ELR (cell line): ENCODE measurements around the gene CREB1.
"Not testable (repeated sequence)": the region's sequence is repeated elsewhere in the genome, so short reads cannot be mapped to it uniquely, and the experiment has no call there.

Experiments used
- DNase-seq: peaks from one replicate; pipeline ENCODE4 v3.0.0-alpha.2; 2015; ENCODE audit warnings: low read depth

CREB1 gene

DNA sequence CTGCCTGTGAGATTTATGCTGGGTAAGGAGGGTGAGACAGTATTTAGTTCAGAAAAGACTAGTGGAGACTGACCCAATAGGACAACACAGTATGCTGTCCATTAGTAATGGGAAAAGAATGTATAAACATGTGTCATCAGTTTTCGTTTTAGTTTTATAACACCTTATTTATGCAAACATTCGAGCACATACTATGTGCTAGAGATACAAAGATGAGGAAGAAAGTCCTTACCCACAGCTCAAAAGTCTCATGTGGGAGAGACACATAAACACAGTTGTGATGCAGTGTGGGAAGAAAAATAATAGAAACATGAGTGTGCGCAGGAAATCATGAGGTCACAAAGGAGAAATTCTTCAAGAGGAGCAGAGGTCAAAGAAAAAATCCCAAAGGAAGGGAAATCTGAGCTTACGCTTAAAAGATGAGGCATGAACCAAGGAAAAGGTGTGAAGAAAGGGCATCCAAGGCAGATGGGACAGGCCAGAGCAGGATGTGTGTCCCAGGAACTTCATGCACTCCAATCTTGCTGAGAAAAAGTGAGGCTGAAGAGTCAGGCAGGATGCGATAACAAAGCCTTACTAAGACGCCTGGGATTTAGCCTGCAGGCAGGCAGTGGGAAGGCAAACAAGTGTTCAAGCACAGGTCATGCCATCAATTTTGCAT, 87.4 kb downstream of the CREB1 start:
- DNase-seq, result peak; percentile 97

DNA sequence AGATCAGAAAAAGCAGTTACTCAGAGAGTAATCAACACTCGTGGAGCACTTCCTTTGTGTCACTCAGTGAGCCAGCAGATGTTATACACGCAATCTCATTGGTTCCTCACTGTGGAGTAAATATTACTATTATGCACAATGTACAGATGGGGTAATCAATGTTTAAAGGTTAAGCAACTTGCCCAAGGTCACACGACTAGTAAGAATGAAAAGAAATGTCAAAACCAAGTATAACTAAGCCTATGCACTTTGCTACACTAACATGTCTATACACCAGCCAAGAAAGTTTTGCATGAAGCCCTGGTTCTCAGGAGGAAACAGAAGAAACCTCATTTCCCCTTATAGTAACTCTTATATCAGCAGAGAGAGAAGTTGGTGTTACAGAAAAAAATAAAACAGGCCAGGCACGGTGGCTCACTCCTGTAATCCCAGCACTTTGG, 90.0 kb downstream of the CREB1 start:
- DNase-seq, result no peak

GRCh38 chr2:207621501-207622039, 91.8 kb downstream of the CREB1 start:
- DNase-seq, result no peak

DNA sequence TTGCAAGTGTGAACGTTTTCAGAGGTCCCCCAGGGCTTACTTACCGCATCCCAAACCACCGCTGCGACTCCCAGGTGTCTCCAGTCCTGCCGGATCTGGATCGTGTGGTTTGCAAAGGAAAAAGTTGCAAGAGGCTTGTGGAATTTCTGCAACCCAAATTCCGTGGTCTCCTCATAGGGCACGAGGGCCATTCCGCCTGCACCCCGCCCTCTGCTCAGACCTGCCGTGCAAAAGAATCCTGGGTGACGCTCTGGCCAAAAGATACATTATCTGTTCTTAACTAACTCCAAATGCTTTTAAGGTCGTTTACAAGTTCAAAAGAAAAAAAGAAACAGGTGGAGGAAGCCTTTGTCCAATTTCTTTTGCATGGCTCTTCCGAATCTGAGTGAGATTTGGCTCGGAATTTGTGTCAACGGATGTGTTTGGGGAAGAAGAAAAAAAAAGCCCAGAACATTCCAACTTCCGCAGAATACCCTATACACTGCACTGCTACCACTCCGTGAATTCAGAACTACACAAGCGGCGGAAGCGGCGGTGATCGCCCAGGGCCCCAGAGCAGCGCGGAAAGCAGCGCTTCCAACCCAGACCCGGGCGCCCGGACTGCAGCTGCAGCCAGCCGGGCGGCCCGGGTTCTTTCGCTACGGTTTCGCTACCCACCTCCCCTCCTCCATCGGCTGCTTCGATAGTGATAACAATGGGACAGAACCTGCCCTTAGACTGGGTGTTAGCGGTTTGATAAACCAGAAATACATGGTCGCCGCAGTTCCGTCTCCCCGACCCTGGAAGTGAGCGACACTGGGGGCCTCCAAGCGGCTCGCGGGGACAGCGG, 94.6 kb downstream of the CREB1 start:
- DNase-seq, result peak; percentile 80

DNA sequence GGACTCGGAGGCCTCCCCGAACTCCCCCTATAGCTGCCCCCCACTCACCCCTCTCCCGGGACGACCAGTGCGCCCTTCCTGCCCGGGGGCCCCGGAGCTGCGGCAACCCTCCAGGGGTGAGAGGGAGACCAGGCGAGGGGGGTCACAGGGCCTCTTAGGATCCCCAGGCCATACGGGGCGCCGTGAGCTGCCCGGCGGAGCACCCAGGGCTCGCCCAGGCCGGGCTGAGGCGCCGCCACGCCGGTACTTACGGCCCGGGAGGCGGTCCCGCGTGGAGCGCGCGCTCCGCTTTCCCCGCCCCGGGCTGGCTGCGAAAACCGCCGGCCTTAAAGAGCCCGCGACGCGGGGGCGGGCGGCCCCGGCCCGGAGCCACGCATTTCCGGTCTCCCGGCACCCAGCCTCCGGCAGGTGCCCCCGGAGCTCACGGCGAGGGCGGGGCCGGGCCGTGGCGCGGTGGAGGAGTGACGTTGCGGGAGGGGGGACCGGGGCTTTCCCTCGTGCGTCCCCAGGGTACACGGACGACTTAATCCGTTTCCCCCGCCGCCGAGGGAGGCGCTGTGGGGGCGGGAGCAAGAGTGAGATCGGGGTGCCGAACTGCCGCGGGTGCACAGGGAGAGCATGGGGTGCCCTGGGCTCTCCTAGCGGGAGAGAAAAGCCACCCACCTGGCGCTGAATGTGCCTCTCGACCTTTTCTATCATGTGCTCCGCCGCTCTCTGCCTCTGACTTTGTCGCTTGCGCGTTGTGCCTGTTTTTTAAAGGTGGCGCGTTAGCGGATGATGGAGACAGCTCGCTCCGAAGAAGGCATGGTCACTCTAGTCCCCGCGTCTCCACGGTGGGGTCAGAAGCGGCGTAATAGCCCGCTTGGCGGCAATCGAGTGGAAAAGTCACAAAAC, 95.5 kb downstream of the CREB1 start, which contains the start of gene METTL21A:
METTL21A (minus strand) TSS at position 381 of the 894 bp plus-strand sequence. CDS start 1,019 bp downstream, outside the sequence.
- DNase-seq, result peak; percentile 91

DNA sequence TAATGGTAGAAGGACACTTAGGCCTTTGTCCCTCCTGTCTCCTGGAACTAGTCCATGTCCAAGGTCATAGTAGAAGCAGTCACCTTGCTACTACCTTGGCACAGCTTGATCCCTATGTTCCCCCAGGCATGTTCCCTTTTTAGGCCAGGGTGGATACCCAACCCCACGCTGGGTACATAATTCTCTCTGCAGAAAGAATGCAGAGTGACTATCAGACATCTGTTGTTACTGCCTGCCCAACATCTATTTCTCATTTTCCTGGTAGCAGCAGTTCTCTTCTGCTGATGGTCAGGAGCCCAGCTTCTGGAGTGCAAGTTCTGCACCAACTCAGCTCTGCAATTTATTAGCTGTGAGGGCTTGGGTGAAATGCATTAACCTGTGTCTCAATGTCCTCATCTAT, 99.8 kb downstream of the CREB1 start:
- no peak for DNase-seq

- no peak for DNase-seq
Measured at GRCh38 chr2:207630491-207630890, 100.7 kb downstream of the CREB1 start.

DNA sequence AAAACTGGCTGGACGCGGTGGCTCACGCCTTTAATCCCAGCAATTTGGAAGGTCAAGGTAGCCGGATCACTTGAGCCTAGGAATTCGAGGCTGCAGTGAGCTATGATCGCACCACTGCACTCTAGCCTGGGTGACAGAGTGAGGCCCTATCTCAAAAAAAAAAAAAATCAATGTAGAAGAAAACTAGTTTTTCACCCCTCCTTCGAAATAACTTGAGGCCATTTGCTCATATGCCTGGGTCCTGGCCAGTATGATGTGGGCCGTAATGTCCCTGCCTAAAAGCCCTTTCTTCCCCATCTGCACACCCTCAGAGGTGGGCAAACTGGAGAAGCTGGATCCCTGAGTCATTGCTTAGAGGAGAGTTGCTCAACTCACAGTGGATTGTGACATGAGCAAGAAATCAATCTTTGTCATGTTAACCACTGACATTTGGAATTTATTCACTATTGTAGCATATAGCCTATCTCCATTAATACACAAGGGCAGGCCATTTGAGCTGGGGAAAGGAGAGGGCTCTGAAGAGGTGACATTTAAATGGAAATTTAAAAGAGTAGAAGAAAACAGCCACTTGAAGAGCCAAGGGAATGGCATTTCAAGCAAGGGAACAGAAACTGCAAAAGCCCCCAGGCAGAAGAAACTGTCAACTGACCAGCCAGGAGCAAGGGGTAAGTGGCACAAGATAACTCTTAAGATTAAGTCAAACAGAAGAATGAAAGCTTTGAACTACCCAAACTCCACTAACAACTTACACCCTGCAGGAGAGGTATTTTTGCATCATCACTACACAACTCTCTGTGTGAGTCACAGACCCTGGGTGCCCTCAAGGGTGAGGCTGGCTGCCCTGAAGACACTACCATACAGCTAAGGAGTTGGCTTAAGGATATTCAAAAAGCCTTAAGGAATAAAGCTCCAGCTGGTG, 103.1 kb downstream of the CREB1 start:
- peak; percentile 79 for DNase-seq

DNA sequence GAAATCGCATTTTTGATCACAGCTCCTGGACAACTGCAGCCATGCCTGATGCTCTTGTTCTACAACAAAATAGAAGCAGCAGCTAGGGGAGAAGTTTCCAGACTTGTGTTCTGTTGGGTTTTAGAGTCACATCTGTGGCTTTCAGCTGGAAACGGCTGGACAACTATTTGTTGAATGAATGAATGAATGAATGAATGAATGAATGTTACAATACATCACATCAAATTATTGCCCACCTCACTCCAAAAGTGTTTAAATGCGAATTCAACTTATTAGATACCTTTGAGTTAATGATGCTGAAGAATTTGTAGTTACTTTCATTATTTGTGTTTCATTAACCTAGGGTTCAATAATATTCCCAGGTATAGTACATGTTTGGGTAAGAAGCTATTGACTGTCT, 103.9 kb downstream of the CREB1 start:
- no peak for DNase-seq

GRCh38 chr2:207635468-207636200, 105.9 kb downstream of the CREB1 start:
- DNase-seq, result peak; percentile 84

DNA sequence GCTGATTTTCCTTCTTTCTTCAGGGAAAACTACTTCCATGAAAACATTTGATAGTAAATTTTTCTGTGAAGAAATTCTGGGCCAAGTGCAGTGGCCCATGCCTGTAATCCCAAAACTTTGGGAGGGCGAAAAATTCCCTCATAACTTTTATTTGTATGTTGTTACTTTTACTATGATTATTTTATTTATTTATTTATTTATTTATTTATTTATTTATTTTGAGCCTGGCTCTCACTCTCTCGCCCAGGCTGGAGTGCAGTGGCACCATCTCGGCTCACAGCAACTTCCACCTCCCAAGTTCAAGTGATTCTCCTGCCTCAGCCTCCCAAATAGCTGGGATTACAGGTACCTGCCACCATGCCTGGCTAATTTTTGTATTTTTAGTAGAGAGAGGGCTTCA, 109.5 kb downstream of the CREB1 start:
- not testable (repeated sequence) for DNase-seq

- no peak for DNase-seq
Measured at GRCh38 chr2:207640160-207640559, 110.4 kb downstream of the CREB1 start.

DNA sequence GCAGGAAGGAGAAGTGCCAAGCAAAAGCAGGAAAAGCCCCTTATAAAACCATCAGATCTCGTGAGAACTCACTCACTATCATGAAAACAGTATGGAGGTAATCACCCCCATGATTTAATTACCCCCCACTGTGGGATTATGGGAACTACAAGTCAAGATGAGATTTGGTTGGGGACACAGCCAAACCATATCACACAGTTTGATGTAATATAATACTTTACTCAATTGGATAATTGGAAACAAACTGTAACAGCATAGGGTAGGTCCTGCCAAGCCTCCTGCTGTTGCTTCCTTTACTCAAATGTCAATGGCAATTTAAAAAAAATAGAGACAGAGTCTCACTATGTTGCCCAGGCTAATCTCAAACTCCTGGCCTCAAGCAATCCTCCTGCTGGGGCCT, 110.9 kb downstream of the CREB1 start:
- DNase-seq, result no peak

DNA sequence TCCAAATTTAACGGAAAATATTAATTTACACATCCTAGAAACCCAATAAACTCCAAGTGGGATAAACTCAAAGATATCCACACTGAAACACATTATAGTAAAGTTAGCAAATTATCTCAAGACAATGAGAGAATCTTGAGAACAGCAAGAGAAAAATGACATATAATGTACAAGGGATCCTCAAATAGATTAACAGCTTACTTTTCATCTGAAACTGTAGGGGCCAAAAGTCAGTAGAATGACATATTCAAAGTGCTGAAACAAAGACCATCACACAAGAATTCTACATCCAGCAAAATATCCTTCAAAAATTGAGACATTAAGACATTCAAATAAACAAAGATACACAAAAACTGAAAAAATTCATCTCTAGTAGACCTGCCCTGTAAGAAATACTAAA, 114.1 kb downstream of the CREB1 start:
- DNase-seq, result no peak

GRCh38 chr2:207646582-207646981, 116.8 kb downstream of the CREB1 start:
- not testable (repeated sequence) for DNase-seq
